Heart right ventricle (tissue), 16 donors: ENCODE measurements around the gene CYYR1. TPM values are rescaled to one million over a fixed set of nuclear protein-coding genes. Genes with fewer than 3 reads are reported as not detected.

ENCODE experiments used
- ATAC-seq, 8 donors: fragments of 200-7000 bp; cut with Tn5 transposase; one replicate each; pipeline ENCODE4 v1.9.1; 2020; ENCODE audit warnings: mild to moderate bottlenecking in 8 of 8, moderate library complexity in 8 of 8, moderate number of reproducible peaks in 1 of 8
- DNase-seq, 2 donors: peaks; one replicate each; pipeline ENCODE4 v3.0.0-alpha.2; 2020
- H3K27ac ChIP-seq, 10 donors: fragments of 200-600 bp; sonication (generic) in 2 of 10; one replicate each; pipeline versions ENCODE4 v1.5.0 to v1.8.0; 2020 to 2022; ENCODE audit warnings: mild to moderate bottlenecking in 3 of 10
- H3K27me3 ChIP-seq, 7 donors: fragments of 200-600 bp; one replicate each; pipeline ENCODE4 v1.8.0; 2021 to 2022; ENCODE audit warnings: mild to moderate bottlenecking in 2 of 7
- H3K36me3 ChIP-seq, 9 donors: fragments of 200-600 bp; sonication (generic) in 1 of 9; one replicate each; pipeline versions ENCODE4 v1.5.0 to v1.8.0; 2020 to 2022; ENCODE audit warnings: mild to moderate bottlenecking in 2 of 9
- H3K4me1 ChIP-seq, 9 donors: fragments of 200-600 bp; sonication (generic) in 1 of 9; one replicate each; pipeline versions ENCODE4 v1.5.0 to v1.8.0; 2020 to 2022; ENCODE audit warnings: mild to moderate bottlenecking in 4 of 9
- H3K4me3 ChIP-seq, 10 donors: fragments of 200-600 bp; sonication (generic) in 2 of 10; one replicate each; pipeline versions ENCODE4 v1.5.0 to v1.8.0; 2020 to 2022; ENCODE audit warnings: mild to moderate bottlenecking in 7 of 10, moderate library complexity in 2 of 10
- H3K9me3 ChIP-seq, 11 donors: fragments of 200-600 bp in 10 of 11; sonication (generic) in 2 of 11; one replicate each; pipeline versions ENCODE4 v1.5.0 to v1.8.0; 2013 to 2022; ENCODE audit warnings: mild to moderate bottlenecking in 2 of 11, control low read depth in 1 of 11, moderate library complexity in 1 of 11
- WGBS, 2 donors: extraction: QIAGEN DNeasy Blood & Tissue Kit; methylation state at CpG; one replicate each; pipeline ENCODE4 v1.1.7; 2013; ENCODE audit warnings: inconsistent platforms in 1 of 2; 5-methylcytosine and 5-hydroxymethylcytosine counted together
- intact Hi-C, 10 donors: fragments of 100-400 bp; cut with DNase I; formaldehyde crosslinking; loops; one replicate each; pipeline versions ENCODE4 v1.11.1 to v1.14.2; 2022
- polyA plus RNA-seq, 2 donors: library from polyadenylated mRNA; stranded (reverse); fragments of 200-250 nt; gene quantifications; one replicate each; pipeline ENCODE4 v1.2.3, GENCODE V29; 2013
- total RNA-seq, 10 donors: library from RNA; stranded (reverse); fragmentation: NEBNext Ultra II Directional in 3 of 10; extraction: Animal tissue kit (Norgen Biotek cat#: 25700) in 3 of 10; gene quantifications; one replicate each; pipeline versions ENCODE4 v1.2.1 to v1.2.4, GENCODE V29; 2021 to 2023
- TF ChIP-seq, protein P1 (sequence below), 9 donors: fragments of 200-600 bp; sonication (generic) in 2 of 9; IDR thresholded peaks; one replicate each; pipeline versions ENCODE4 v1.5.0 to v1.8.0; 2021 to 2022; ENCODE audit warnings: antibody characterized with exemption in 9 of 9, mild to moderate bottlenecking in 5 of 9, moderate library complexity in 1 of 9
- donor health status: Arrhythmogenic right ventricular cardiomyopathy.
- donor health status: ischemic (EF 13 %, LVEDD 7.1; RV severe dilation, severe dysfunction).
- donor health status: healthy with polysubstance abuse.
- donor health status: DM: no; HTN: yes; CAD: no.
- donor health status: DM: no; HTN: no; CAD: no.
- donor health status: ischemic (EF 25% LVEDD 6.9; RV normal size, moderate dysfunction).
- donor health status: ischemic (EF 25% LVEDD 5.7; RV mildly dilated, moderate dysfunction).
- donor health status: healthy.
- donor health status: DM: yes; HTN: yes; CAD: no.
- donor health status: Ischemic cardiomyopathy.
- donor health status: ischemic (EF 35%, LVEDD 5.7; RV mildly dilated, moderate dysfunction).
- donor health status: nonischemic (EF 11% LVEDD 7.7; RV severe dilation, severe dysfunction).
- donor health status: DM: yes; HTN: yes; CAD: no.
- donor health status: PGD.
- donor health status: ischemic (EF 29% LVEDD 5.4; RV normal size, mild dysfunction).
- donor health status: nonischemic (EF 23%, LVEDD 6.1; RV moderate dilation, normal function).

The CYYR1 gene
- total and polyA plus RNA-seq, 12 donors: 10.8 to 38.2 (median 15.8) TPM

DNA sequence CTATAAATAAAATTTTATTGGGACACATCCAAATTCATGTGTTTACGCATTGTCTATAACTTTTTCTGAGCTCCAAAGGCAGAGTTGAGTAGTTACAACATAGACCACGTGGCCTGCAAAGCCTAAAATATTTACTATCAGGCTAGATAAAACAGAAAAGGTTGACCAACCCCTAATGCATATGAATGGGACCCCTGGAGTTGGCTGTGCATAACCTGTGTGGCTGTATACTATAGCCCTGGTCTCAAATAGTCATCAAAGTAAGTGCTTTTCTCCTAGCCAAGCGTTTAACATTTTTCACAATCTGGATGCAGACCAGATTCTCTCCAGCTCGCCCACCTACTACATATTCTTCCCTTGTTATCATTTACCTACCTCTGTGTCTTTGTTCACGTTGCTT is 60.4 kb downstream of the CYYR1 start:
- Histone ChIP-seq H3K27me3 (no peaks in the 10 kb centered on the region), H3K4me3 (no peak overlapping the region), H3K27ac (no peak overlapping the region), H3K4me1 (peaks cover 0 to 11% (median 3%) of the 10 kb centered on the region in 9 donors), H3K9me3 (no peaks in the 10 kb centered on the region), H3K36me3 (no peaks in the 10 kb centered on the region)
- TF ChIP-seq, protein P1, sequence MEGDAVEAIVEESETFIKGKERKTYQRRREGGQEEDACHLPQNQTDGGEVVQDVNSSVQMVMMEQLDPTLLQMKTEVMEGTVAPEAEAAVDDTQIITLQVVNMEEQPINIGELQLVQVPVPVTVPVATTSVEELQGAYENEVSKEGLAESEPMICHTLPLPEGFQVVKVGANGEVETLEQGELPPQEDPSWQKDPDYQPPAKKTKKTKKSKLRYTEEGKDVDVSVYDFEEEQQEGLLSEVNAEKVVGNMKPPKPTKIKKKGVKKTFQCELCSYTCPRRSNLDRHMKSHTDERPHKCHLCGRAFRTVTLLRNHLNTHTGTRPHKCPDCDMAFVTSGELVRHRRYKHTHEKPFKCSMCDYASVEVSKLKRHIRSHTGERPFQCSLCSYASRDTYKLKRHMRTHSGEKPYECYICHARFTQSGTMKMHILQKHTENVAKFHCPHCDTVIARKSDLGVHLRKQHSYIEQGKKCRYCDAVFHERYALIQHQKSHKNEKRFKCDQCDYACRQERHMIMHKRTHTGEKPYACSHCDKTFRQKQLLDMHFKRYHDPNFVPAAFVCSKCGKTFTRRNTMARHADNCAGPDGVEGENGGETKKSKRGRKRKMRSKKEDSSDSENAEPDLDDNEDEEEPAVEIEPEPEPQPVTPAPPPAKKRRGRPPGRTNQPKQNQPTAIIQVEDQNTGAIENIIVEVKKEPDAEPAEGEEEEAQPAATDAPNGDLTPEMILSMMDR (IDR thresholded peaks at IDR 0.05): no peak
- DNase-seq (no peak), ATAC-seq (no peak)
- WGBS, 2 donors: 75 to 76% methylated on average over 5 of the region's 5 CpGs
- intact Hi-C loops: no loop called here

DNA sequence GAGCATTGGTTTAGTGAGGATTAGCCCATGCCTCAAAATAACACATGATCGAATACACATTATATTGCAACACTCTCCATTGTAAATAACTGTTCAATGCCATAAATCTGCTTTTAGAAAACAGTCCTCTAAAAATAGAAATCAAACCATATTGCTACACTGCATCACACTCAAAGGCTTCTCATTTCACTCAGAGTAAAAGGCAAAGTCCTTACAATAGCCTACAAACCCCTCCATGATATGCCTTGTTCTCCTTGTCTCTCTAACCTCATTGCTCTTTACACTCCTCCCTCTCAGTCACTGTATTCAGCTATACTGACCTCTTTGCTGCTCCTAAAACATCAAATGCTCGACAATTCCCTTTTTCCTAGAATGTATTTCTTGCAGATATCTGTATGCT is 64.2 kb downstream of the CYYR1 start:
- Histone ChIP-seq H3K27ac (no peak overlapping the region), H3K9me3 (no peaks in the 10 kb centered on the region), H3K27me3 (no peaks in the 10 kb centered on the region), H3K4me1 (peaks cover 0 to 20% (median 3%) of the 10 kb centered on the region in 9 donors), H3K36me3 (no peaks in the 10 kb centered on the region), H3K4me3 (no peak overlapping the region)
- TF ChIP-seq, protein P1 (IDR thresholded peaks at IDR 0.05): no peak
- intact Hi-C loops: no loop called here
- WGBS, 2 donors: 83 to 85% methylated on average over 2 of the region's 2 CpGs
- ATAC-seq (no peak), DNase-seq (no peak)

DNA sequence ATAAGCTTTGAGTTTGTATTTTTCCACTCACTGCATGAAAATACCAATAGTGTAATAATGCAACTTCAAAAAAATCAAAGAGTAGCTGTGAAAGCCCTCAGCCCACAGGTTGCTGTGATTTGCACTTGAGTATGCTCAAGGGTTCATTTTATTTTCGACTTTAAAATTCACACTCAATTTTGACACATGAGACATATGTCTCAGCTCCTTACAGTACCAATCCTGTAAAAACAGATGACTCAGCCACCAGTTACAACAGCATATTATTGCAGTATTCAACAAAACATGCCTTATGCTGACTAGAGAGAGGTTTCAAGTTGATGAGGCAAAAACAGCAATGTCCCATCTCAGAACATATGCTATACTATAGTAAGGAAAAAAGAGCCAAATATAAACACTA is 66.1 kb downstream of the CYYR1 start:
- no peaks in the 10 kb centered on the region for H3K9me3 ChIP-seq
- TF ChIP-seq, protein P1 (IDR thresholded peaks at IDR 0.05): no peak
- DNase-seq: no peak
- intact Hi-C loops: no loop called here
- no peaks in the 10 kb centered on the region for H3K27me3 ChIP-seq
- ATAC-seq: no peak
- peaks cover 0 to 29% (median 0%) of the 10 kb centered on the region in 9 donors for H3K4me1 ChIP-seq
- no peak overlapping the region for H3K27ac ChIP-seq
- H3K4me3 ChIP-seq: no peak overlapping the region
- 72 to 82% methylated on average over 1 of the region's 1 CpG for WGBS, 2 donors
- H3K36me3 ChIP-seq: no peaks in the 10 kb centered on the region

DNA sequence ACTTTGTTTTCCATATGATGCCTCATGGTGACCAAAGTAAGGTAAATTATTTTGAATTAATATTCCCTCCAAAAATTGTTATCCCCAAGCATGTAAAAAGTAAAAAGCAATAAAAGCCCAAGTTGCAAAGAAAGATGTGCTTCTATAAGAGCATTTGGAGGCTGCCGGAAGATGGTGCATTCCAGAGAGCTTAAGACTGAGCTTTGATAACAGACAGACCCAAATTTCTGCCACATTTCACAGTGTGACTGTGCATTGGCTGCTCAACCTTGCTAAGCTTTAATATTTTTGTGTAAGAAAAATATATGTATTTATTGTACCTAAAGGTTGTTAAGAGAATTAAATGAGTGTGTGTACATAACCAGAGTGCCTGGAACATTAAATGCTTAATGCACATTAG is 67.9 kb downstream of the CYYR1 start:
- Histone ChIP-seq H3K9me3 (peaks cover 0 to 1% (median 0%) of the 10 kb centered on the region in 11 donors), H3K4me1 (peaks cover 0 to 34% (median 0%) of the 10 kb centered on the region in 9 donors), H3K4me3 (no peak overlapping the region), H3K36me3 (no peaks in the 10 kb centered on the region), H3K27me3 (no peaks in the 10 kb centered on the region), H3K27ac (no peak overlapping the region)
- intact Hi-C loops: no loop called here
- WGBS, 2 donors: 59 to 80% methylated on average over 1 of the region's 1 CpG
- TF ChIP-seq, protein P1 (IDR thresholded peaks at IDR 0.05): no peak
- DNase-seq (no peak), ATAC-seq (no peak)
